Right ventricle myocardium superior (tissue), 1 donor: Measurements from ENCODE around the gene CPNE2. TPM values are rescaled to one million over a fixed set of nuclear protein-coding genes. Genes with fewer than 3 reads are reported as not detected.
"Not testable (repeated sequence)": the region's sequence is repeated elsewhere in the genome, so short reads cannot be mapped to it uniquely, and the experiment has no call there.

Experiments used
- ATAC-seq: fragments of 200-7000 bp; cut with Tn5 transposase; one replicate; pipeline ENCODE4 v1.9.1; 2020; ENCODE audit warnings: mild to moderate bottlenecking; ENCODE audit not compliant: poor library complexity
- DNase-seq: peaks from one replicate; pipeline ENCODE4 v3.0.0-alpha.2; 2020
- intact Hi-C: fragments of 100-400 bp; cut with DNase I; formaldehyde crosslinking; loops from one replicate; pipeline ENCODE4 v1.11.2; 2022
- total RNA-seq: library from RNA; stranded (reverse); fragmentation: NEBNext Ultra II Directional; extraction: Animal tissue kit (Norgen Biotek cat#: 25700); gene quantifications from one replicate; pipeline ENCODE4 v1.2.1, GENCODE V29; 2021
- donor health status: DM: no; HTN: yes; CAD: no; lungs with severe emphysema.

Gene CPNE2
- total RNA-seq, 1 donor from 2014 or later, result 13.3 TPM

- intact Hi-C loops, result no loop called here
- ATAC-seq, result peak; percentile 50
- peak; percentile 72 for DNase-seq
Observed at GRCh38 chr16:57092786-57093411, 516 bp downstream of the CPNE2 start.

GRCh38 chr16:57093666-57094564 lies 1.5 kb downstream of the CPNE2 start:
- ATAC-seq, result no peak
- intact Hi-C loops, result no loop called here
- no peak for DNase-seq

- intact Hi-C loops, result no loop called here
- no peak for ATAC-seq
- no peak for DNase-seq
Observed at GRCh38 chr16:57094911-57095310, 2.5 kb downstream of the CPNE2 start.

GRCh38 chr16:57096192-57096591 lies 3.8 kb downstream of the CPNE2 start:
- ATAC-seq, result no peak
- intact Hi-C loops, result no loop called here
- DNase-seq, result no peak

- intact Hi-C loops, result no loop called here
- DNase-seq (no peak), ATAC-seq (no peak)
Observed at GRCh38 chr16:57096793-57097192, 4.4 kb downstream of the CPNE2 start.

GRCh38 chr16:57098188-57098841 lies 5.9 kb downstream of the CPNE2 start:
- no peak for DNase-seq
- intact Hi-C loops, result no loop called here
- ATAC-seq, result no peak

GRCh38 chr16:57099965-57100364 lies 7.6 kb downstream of the CPNE2 start:
- intact Hi-C loops, ATAC-seq, DNase-seq: not testable (repeated sequence)

- intact Hi-C loops, result no loop called here
- no peak for ATAC-seq
- no peak for DNase-seq
Observed at GRCh38 chr16:57100445-57100844, 8.1 kb downstream of the CPNE2 start.

- ATAC-seq (no peak), DNase-seq (no peak)
- intact Hi-C loops, result no loop called here
Observed at GRCh38 chr16:57102888-57103851, 10.8 kb downstream of the CPNE2 start.

- intact Hi-C loops, result no loop called here
- DNase-seq (no peak), ATAC-seq (no peak)
Observed at GRCh38 chr16:57104706-57105105, 12.3 kb downstream of the CPNE2 start.

- intact Hi-C loops, result no loop called here
- no peak for DNase-seq
Observed at GRCh38 chr16:57105184-57105583, 12.8 kb downstream of the CPNE2 start.

GRCh38 chr16:57106767-57107166 lies 14.4 kb downstream of the CPNE2 start:
- peak; percentile 55 for DNase-seq
- intact Hi-C loops, result no loop called here
- no peak for ATAC-seq

More at GRCh38 chr16:57105184-57105583, 12.8 kb downstream of the CPNE2 start:
- no peak for ATAC-seq

- intact Hi-C loops, result no loop called here
- no peak for ATAC-seq
Observed at GRCh38 chr16:57107321-57107922, 15.0 kb downstream of the CPNE2 start.

GRCh38 chr16:57108432-57108831 lies 16.0 kb downstream of the CPNE2 start:
- no peak for DNase-seq
- intact Hi-C loops, result no loop called here
- ATAC-seq, result no peak

More at GRCh38 chr16:57107321-57107922, 15.0 kb downstream of the CPNE2 start:
- DNase-seq, result no peak

- ATAC-seq, DNase-seq, intact Hi-C loops: not testable (repeated sequence)
Observed at GRCh38 chr16:57109259-57110105, 17.1 kb downstream of the CPNE2 start.

- intact Hi-C loops, result no loop called here
- no peak for ATAC-seq
- DNase-seq, result no peak
Observed at GRCh38 chr16:57110937-57111336, 18.6 kb downstream of the CPNE2 start.

GRCh38 chr16:57111420-57111819 lies 19.0 kb downstream of the CPNE2 start:
- intact Hi-C loops, result no loop called here
- ATAC-seq (no peak), DNase-seq (no peak)
